ENCODE measurements around the gene PRSS23.
"Not testable (repeated sequence)": the region's sequence is repeated elsewhere in the genome, so short reads cannot be mapped to it uniquely, and the experiment has no call there.

Gene PRSS23

GRCh38 chr11:86800076-86800959 is at the start of gene PRSS23:
Gene PRSS23 (plus strand): TSS chr11:86800542. CDS start chr11:86807644, 7,102 bp downstream.
- DNase-seq (ENCODE audit: low spot score) = no peak

- no peak for DNase-seq (ENCODE audit: low spot score)
These were observed 46.9 kb upstream of the PRSS23 start for GRCh38 chr11:86753459-86753858.

GRCh38 chr11:86755146-86755545 is 45.2 kb upstream of the PRSS23 start:
- DNase-seq (ENCODE audit: low spot score) = no peak

GRCh38 chr11:86758171-86758570 is 42.2 kb upstream of the PRSS23 start:
- no peak for DNase-seq (ENCODE audit: low spot score)

- DNase-seq (ENCODE audit: low spot score) = no peak
These were observed 39.8 kb upstream of the PRSS23 start for GRCh38 chr11:86760577-86760976.

GRCh38 chr11:86761978-86762377 is 38.4 kb upstream of the PRSS23 start:
- DNase-seq (ENCODE audit: low spot score) = no peak

GRCh38 chr11:86765203-86765602 is 35.1 kb upstream of the PRSS23 start:
- no peak for DNase-seq (ENCODE audit: low spot score)

GRCh38 chr11:86765878-86766277 is 34.5 kb upstream of the PRSS23 start:
- DNase-seq (ENCODE audit: low spot score) = no peak

GRCh38 chr11:86769219-86769618 is 31.1 kb upstream of the PRSS23 start:
- DNase-seq (ENCODE audit: low spot score) = no peak

- not testable (repeated sequence) for DNase-seq (ENCODE audit: low spot score)
These were observed 29.8 kb upstream of the PRSS23 start for GRCh38 chr11:86770473-86771027.

GRCh38 chr11:86772999-86773398 is 27.3 kb upstream of the PRSS23 start:
- no peak for DNase-seq (ENCODE audit: low spot score)

- DNase-seq (ENCODE audit: low spot score) = no peak
These were observed 26.7 kb upstream of the PRSS23 start for GRCh38 chr11:86773513-86774252.

GRCh38 chr11:86774417-86774816 is 25.9 kb upstream of the PRSS23 start:
- no peak for DNase-seq (ENCODE audit: low spot score)

- DNase-seq (ENCODE audit: low spot score) = no peak
These were observed 25.0 kb upstream of the PRSS23 start for GRCh38 chr11:86775361-86775760.

GRCh38 chr11:86781546-86781945 is 18.8 kb upstream of the PRSS23 start:
- no peak for DNase-seq (ENCODE audit: low spot score)

- no peak for DNase-seq (ENCODE audit: low spot score)
These were observed 17.6 kb upstream of the PRSS23 start for GRCh38 chr11:86782742-86783141.

- DNase-seq (ENCODE audit: low spot score) = no peak
These were observed 16.7 kb upstream of the PRSS23 start for GRCh38 chr11:86783661-86784060.

GRCh38 chr11:86784241-86784681 is 16.1 kb upstream of the PRSS23 start:
- no peak for DNase-seq (ENCODE audit: low spot score)

GRCh38 chr11:86785576-86785975 is 14.8 kb upstream of the PRSS23 start:
- no peak for DNase-seq (ENCODE audit: low spot score)

GRCh38 chr11:86787018-86787536 is 13.3 kb upstream of the PRSS23 start:
- DNase-seq (ENCODE audit: low spot score) = no peak

GRCh38 chr11:86787656-86788055 is 12.7 kb upstream of the PRSS23 start:
- no peak for DNase-seq (ENCODE audit: low spot score)

- DNase-seq (ENCODE audit: low spot score) = no peak
These were observed 10.1 kb upstream of the PRSS23 start for GRCh38 chr11:86790195-86790725.

Measured in hematopoietic multipotent progenitor cell treated with erythropoietin and hydrocortisone succinate and interleukin-3 and kit ligand, for 17 days (in vitro differentiated cells).